HG03039 (cell line): ENCODE measurements around the gene TMEM167B.

ENCODE experiments used
- ATAC-seq: cut with Tn5 transposase; IDR thresholded peaks from one replicate; pipeline ENCODE4 v1.9.1; 2021; ENCODE audit warnings: mild to moderate bottlenecking, moderate library complexity; ENCODE audit not compliant: unreplicated experiment

Gene TMEM167B

GRCh38 chr1:109080441-109081082 lies 10.0 kb upstream of the TMEM167B start:
- ATAC-seq, result no peak

DNA sequence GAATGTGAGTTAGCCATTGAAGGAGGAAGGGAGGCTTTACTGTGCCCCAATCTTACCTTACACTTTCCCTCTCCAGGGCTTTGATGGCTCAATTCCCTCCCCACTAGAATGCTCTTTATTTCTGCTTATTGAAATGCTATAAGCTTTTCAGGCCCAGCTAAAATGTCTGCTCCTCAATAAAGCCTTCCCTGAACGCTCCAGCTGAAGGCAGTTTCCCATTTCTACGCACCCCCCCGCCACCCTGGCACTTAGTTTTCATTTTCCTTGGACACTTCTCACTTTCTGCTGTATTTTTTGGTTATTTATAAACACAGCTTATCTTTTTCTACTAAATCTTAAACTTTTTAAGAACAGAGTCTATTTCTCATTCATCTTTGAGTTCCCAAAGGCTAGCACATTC lies 7.1 kb upstream of the TMEM167B start:
- ATAC-seq, result no peak

- no peak for ATAC-seq
These were observed 6.6 kb upstream of the TMEM167B start for GRCh38 chr1:109083923-109084322.

GRCh38 chr1:109084563-109085517 lies 5.7 kb upstream of the TMEM167B start:
- ATAC-seq, result no peak

GRCh38 chr1:109089242-109090015 lies 1.1 kb upstream of the TMEM167B start:
- no peak for ATAC-seq

- peak; percentile 38 for ATAC-seq
These were observed 694 bp downstream of the TMEM167B start for GRCh38 chr1:109091078-109091838.

GRCh38 chr1:109091839-109092193 lies 1.3 kb downstream of the TMEM167B start:
- no peak for ATAC-seq

DNA sequence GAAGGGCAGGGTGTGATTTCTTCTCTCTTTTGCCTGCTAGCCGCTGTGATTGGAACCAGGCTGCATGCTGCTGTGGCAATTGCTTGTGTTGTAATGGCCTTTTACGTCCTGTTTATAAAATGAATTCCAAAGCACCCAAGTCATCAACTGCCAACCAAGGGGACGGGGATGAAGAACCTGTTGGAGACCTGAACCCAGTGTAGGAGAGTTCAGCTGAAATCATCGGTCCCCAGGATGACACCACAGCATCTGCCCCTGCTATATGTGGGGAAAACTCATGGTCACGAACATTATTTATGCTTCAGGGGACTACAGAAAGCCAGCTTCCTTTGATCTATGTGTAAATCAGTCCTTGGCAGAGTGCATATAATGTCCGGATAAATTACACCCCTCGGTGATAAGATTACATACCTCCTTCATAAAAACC lies 3.8 kb downstream of the TMEM167B start:
- ATAC-seq, result no peak

DNA sequence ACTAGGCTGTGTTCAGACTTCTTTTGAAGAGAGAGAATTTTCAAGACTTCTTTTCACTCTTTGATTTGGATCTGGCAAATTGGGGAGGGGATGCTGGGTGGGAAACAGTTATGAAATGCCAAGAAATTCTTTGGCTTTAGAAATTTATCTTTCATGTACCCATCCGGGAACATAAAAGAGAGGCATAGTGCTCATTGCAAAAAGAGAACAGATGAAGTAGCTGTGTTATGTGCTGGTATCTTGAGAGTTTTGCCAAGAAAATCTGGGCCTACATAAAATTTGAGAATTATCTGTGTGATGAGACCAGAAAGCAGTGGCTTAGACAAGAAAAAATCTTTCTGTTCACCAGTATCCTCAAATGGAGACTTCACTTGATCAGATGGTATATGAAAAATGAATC lies 4.3 kb downstream of the TMEM167B start:
- ATAC-seq, result no peak

DNA sequence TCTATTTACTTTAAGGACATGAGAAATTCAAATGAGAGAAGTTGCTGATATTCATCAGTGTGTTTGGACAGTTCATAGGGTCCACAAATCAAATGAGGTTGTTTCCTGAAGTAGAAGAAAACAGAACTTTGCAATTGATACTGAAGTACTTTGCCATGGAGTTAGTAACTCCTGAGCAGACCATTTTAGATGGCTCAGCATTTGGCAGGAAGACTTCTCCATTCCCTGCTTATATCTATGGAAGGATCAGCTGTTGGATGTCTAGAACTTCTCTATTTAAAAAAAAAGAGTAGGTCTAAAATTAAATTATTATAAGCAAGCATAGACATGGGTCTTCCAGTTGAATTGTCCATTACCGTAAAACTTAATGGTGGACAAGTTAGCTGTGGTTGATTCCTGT lies 5.1 kb downstream of the TMEM167B start:
- no peak for ATAC-seq

DNA sequence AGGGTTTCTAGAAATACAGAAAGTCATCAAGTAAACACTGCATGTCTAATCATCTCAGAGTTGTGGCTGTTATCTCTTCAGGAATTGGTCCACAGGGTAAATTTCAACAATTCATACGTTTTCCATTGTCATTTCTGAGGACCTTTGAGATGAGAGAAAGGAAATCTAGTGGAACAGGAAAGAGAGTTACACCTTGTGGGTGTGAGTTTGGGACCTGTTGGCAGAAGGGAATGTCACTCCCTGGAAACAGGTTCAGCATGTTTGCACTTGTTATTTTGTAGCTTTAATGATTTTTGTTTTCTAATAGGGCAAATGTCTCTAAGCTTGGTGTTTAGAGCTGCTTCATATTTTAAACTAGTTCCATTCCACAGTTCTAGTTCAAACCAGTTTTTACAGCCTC lies 5.6 kb downstream of the TMEM167B start:
- ATAC-seq, result no peak

- peak; percentile 90 for ATAC-seq
These were observed 9.6 kb downstream of the TMEM167B start for GRCh38 chr1:109099938-109100773.

DNA sequence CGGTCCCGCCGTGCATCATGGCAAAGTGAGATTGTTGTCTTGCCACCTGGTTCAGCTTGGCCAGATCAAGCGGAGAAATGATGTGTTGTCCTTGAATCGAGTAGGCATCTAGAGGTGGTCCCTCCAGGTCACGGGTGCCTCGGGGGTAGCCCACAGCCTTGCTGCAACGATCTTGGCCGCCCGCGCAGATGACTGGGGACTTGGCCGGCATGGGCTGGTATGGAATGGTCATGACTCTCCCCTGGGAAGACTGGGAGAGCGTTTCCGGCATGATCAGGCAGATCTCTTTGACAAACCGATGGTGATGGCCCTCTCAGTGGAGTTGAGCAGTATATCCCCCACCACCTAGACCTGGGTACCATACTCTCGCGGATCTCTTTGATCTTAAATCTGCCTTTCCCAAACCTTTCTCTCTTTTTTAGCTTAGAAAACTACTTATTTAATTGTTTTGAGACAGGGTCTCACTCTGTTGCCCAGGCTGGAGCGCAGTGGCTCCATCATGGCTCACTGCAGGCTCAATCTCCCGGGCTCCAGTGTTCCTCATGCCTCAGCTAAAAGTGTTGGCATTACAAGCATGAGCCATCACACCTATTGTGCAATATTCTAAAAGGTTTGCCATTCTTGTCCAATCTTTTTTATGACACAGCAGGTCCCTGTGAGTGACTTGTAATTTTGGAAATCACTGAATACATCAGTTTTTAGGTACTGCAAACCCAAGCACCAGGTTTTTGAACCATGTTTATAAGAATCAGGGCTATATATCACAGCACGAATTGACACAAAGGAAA lies 14.0 kb downstream of the TMEM167B start:
- no peak for ATAC-seq

DNA sequence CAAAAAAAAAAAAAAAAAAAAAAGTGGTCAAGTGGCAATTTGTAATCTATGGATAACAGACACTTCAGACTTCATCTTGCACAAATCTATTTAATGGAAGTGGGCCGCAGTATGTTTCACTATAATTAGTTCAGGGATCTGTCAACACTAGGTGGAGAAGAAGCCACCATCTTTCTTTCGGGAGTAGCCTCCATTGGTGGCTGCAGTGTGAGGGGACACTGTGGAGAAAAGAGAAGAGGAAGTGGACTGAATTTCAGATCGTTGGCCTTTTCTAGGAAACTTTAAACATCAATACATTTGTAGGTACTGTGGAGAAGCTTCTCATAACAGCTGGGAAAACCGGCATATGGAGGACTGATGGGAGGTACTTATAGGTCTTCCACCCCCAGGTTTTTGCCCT lies 15.3 kb downstream of the TMEM167B start:
- ATAC-seq, result no peak

- no peak for ATAC-seq
These were observed 17.2 kb downstream of the TMEM167B start for GRCh38 chr1:109107785-109108184.

GRCh38 chr1:109109906-109110305 lies 19.3 kb downstream of the TMEM167B start:
- no peak for ATAC-seq

- no peak for ATAC-seq
These were observed 21.0 kb downstream of the TMEM167B start for GRCh38 chr1:109111386-109112055.

GRCh38 chr1:109112056-109112651 lies 21.6 kb downstream of the TMEM167B start:
- no peak for ATAC-seq
